Measurements from ENCODE around the gene PTPRJ.
"Not testable (repeated sequence)": the region's sequence is repeated elsewhere in the genome, so short reads cannot be mapped to it uniquely, and the experiment has no call there.

Gene PTPRJ

GRCh38 chr11:48023608-48024007 lies 43.2 kb downstream of the PTPRJ start:
- not testable (repeated sequence) for ATAC-seq (ENCODE audit: low read depth); H3K27me3 Mint-ChIP-seq; H3K4me3 Mint-ChIP-seq; H3K9me3 Mint-ChIP-seq; DNase-seq (ENCODE audit: low spot score in 2 of 2); H3K27ac Mint-ChIP-seq; H3K36me3 Mint-ChIP-seq
- peaks cover 45% of the 10 kb centered on the region for H3K4me1 Mint-ChIP-seq

DNA sequence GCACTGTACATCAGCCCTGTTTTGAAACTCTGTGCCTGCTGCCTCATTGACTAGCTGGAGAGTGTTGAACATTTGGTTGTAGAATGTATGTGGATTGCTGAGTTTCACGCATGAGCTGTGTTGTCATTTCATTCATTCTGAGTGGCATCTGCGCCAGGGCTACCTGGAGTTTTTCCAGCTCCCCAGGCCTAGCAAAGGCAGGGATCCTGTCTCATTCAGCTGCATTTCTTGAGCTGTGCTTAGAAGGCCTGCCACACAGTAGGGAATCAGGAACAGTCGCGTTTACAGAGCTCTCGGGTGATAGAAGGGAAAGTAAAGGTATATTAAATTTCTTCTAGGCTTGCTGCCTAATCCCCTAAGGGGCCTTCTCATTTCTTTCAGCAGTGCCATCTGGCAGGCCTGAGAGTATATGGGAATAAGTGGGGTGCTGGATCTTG lies 44.3 kb downstream of the PTPRJ start:
- Mint-ChIP-seq H3K36me3 (peaks cover 7% of the 10 kb centered on the region), H3K27ac (peak overlapping the region; percentile 64), H3K27me3 (no peaks in the 10 kb centered on the region), H3K9me3 (no peaks in the 10 kb centered on the region), H3K4me1 (peaks cover 43% of the 10 kb centered on the region), H3K4me3 (no peak overlapping the region)
- ATAC-seq (ENCODE audit: low read depth) (no peak), DNase-seq (ENCODE audit: low spot score in 2 of 2) (no peak)

DNA sequence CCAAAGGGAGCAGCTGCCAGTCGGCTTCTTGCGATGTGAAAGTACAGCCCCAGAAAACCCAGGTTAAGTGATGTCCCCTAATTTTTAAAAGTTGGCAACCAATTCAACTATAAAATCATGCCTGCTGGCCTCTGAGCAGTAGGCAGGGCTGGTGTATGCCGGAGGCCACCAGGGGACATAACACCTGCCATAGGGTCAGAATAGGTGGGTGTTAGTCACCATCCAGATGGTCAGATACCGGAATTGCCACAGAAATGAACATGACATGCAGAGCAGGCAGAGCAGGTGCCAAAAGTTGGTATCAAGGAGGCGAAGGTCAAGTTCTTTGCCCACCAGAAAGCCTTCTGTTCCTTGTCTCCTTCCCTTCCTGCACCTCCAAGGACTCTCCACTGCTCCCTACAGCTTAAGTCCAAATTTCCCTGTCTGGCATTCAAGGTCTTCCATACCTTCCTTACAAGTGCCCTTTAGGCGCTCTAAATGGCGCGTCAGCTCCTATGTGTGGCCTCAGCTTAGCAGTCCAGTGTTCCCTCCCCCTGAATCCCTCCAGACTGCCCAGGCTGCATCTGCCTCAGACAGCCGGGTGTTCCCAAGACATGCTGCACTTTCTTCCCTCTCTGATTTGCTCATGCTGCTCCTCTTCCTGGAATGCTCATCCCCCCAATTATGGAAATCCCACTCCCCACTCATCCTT lies 45.1 kb downstream of the PTPRJ start:
- H3K4me3 Mint-ChIP-seq = no peak overlapping the region
- no peak for ATAC-seq (ENCODE audit: low read depth)
- H3K9me3 Mint-ChIP-seq = no peaks in the 10 kb centered on the region
- DNase-seq (ENCODE audit: low spot score in 2 of 2) = no peak
- H3K4me1 Mint-ChIP-seq = peaks cover 41% of the 10 kb centered on the region
- peaks cover 7% of the 10 kb centered on the region for H3K36me3 Mint-ChIP-seq
- peak overlapping the region; percentile 8 for H3K27ac Mint-ChIP-seq
- no peaks in the 10 kb centered on the region for H3K27me3 Mint-ChIP-seq

DNA sequence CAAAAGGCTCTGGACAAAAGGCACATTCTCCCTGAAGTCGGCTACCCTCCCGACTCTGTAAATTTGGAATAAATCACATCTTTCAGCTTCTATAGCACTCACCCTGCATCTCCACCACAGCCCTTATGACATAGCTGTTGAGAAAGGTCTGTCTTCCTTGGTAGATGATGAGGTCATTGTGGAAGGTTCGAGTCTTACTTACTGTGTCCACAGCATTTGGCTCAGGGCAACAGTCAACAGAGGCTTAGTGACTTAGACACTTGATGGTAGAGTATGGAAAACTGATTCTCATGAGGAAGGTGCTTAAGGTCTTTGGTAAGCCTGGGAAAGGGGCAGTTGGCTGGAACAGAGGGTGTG lies 45.6 kb downstream of the PTPRJ start:
- peaks cover 37% of the 10 kb centered on the region for H3K4me1 Mint-ChIP-seq
- no peak for ATAC-seq (ENCODE audit: low read depth)
- H3K4me3 Mint-ChIP-seq = no peak overlapping the region
- H3K36me3 Mint-ChIP-seq = peaks cover 7% of the 10 kb centered on the region
- H3K27me3 Mint-ChIP-seq = no peaks in the 10 kb centered on the region
- H3K9me3 Mint-ChIP-seq = no peaks in the 10 kb centered on the region
- DNase-seq (ENCODE audit: low spot score in 2 of 2) = no peak
- peak overlapping the region; percentile 8 for H3K27ac Mint-ChIP-seq

DNA sequence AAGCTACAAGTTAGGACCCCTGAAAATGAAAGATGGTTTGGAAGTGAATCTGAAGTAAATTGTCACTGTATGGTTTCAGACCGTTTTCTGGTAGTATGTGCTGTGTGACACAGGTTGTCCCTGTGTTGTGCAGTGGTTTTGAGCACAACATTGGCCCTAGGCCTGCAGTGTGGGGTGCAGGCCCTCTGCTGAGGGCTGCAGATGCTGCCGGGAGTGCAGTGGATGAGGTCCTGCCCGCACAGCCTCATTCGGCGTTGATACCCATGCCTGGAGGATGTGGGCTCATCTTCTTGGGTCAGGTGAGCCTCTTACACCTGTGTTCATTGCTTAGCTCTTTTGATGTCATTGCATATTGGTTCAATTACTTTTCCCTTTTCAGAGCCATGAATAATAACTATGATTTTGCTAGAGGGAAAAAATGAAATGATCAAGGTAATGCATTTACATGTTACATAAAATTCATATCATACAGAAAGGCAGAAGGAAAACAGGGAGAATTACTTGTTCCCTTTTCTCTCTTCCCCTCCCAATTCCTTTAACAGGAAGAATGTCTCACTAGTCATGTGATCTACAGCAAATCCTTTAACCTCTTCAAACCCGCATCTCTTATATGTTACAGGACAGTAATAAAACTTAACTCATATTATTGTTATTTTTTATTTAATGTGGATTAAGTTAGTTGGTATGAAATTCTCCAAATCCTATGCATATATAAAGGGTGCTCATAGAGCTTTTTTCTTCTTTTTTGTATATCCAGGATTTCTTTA lies 48.7 kb downstream of the PTPRJ start:
- Mint-ChIP-seq H3K27ac (peak overlapping the region; percentile 9), H3K27me3 (no peaks in the 10 kb centered on the region), H3K4me3 (no peak overlapping the region), H3K4me1 (peaks cover 56% of the 10 kb centered on the region), H3K36me3 (peaks cover 12% of the 10 kb centered on the region), H3K9me3 (no peaks in the 10 kb centered on the region)
- ATAC-seq (ENCODE audit: low read depth) (no peak), DNase-seq (ENCODE audit: low spot score in 2 of 2) (no peak)

GRCh38 chr11:48029681-48030290 lies 49.4 kb downstream of the PTPRJ start:
- Mint-ChIP-seq H3K36me3 (peaks cover 9% of the 10 kb centered on the region), H3K27me3 (no peaks in the 10 kb centered on the region), H3K27ac (peak overlapping the region; percentile 83), H3K4me3 (no peak overlapping the region), H3K4me1 (peaks cover 51% of the 10 kb centered on the region), H3K9me3 (no peaks in the 10 kb centered on the region)
- ATAC-seq (ENCODE audit: low read depth) (no peak), DNase-seq (ENCODE audit: low spot score in 2 of 2) (no peak)

DNA sequence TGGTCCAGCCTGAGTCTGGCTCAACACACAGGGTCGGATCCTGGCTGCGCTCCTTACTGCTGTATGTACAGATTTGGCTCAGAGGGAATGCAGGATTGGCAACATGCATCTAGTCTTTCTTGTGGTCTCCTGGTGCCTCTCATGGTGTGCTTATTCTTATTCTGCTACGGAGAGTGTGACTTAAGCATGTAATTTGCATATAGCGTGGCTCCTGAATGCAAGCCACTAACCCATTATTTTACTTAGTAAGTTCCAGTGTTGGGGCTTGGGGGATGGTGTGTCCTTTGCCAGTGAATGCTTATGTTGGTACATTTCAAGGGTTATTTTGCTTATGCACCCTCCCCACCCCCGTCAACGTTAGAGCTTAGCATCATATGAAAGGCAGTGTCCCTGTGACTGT lies 51.2 kb downstream of the PTPRJ start:
- Mint-ChIP-seq H3K4me3 (peak overlapping the region; percentile 55), H3K9me3 (no peaks in the 10 kb centered on the region), H3K27me3 (no peaks in the 10 kb centered on the region), H3K27ac (peak overlapping the region; percentile 8), H3K4me1 (peaks cover 53% of the 10 kb centered on the region), H3K36me3 (peaks cover 10% of the 10 kb centered on the region)
- DNase-seq (ENCODE audit: low spot score in 2 of 2) (no peak), ATAC-seq (ENCODE audit: low read depth) (peak; percentile 72)

- Mint-ChIP-seq H3K9me3 (no peaks in the 10 kb centered on the region), H3K27ac (peak overlapping the region; percentile 65), H3K4me1 (peaks cover 56% of the 10 kb centered on the region), H3K4me3 (peak overlapping the region; percentile 37), H3K27me3 (no peaks in the 10 kb centered on the region), H3K36me3 (peaks cover 10% of the 10 kb centered on the region)
- DNase-seq (ENCODE audit: low spot score in 2 of 2) (no peak), ATAC-seq (ENCODE audit: low read depth) (no peak)
Measured at GRCh38 chr11:48032721-48033120, 52.4 kb downstream of the PTPRJ start.

- peaks cover 55% of the 10 kb centered on the region for H3K4me1 Mint-ChIP-seq
- H3K9me3 Mint-ChIP-seq = no peaks in the 10 kb centered on the region
- no peaks in the 10 kb centered on the region for H3K27me3 Mint-ChIP-seq
- DNase-seq (ENCODE audit: low spot score in 2 of 2) (no peak), ATAC-seq (ENCODE audit: low read depth) (no peak)
- peaks cover 14% of the 10 kb centered on the region for H3K36me3 Mint-ChIP-seq
- H3K4me3 Mint-ChIP-seq = no peak overlapping the region
- peak overlapping the region; percentile 65 for H3K27ac Mint-ChIP-seq
Measured at GRCh38 chr11:48033918-48034341, 53.6 kb downstream of the PTPRJ start.

DNA sequence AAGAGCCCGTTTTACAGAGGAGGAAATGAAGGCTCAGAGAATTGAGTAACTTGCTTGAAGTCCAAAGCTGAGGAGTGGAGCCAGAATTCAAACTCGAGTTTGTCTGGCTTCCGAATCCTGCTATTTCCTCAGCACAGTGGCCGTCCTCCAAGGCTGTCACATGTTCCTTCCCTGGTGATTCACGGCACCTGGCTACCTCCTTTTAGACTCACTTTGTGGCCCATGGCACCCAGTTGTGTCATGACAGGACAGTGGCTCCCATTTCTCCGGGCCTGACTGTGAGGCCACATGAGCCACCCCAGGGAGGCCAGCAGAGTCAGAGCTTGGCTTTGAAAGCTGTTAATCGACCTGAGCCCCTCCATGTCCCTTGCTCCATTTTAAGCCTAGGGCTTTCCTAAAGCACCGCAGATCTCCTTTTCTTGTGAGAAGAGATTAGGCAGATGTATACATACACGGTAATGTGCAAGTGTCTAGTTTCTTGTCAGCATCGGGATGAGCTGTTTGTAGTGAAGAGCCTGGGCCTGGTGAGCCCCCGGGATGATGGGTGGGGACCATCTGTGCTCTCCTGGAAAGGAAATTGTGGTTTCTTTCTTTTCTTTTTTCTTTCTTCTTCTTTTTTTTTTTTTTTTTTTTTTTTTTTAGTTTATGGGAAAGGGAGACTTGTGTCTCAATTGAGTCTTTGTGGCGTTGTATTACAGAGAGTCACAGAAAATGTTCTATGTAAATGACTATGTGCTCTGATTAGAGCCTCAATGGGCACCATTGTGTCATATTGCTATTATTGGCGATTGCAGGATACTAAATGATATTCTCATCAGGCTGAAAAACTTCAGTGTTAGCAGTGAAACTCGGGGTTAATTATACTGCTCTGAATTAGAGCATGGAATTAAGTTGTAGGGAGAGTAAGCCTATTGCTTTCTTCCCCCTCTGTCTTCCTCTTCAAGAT lies 54.8 kb downstream of the PTPRJ start:
- Mint-ChIP-seq H3K27me3 (no peaks in the 10 kb centered on the region), H3K36me3 (peaks cover 14% of the 10 kb centered on the region), H3K9me3 (no peaks in the 10 kb centered on the region), H3K27ac (no peak overlapping the region), H3K4me1 (peaks cover 51% of the 10 kb centered on the region), H3K4me3 (no peak overlapping the region)
- no peak for ATAC-seq (ENCODE audit: low read depth)
- DNase-seq (ENCODE audit: low spot score in 2 of 2) = no peak

DNA sequence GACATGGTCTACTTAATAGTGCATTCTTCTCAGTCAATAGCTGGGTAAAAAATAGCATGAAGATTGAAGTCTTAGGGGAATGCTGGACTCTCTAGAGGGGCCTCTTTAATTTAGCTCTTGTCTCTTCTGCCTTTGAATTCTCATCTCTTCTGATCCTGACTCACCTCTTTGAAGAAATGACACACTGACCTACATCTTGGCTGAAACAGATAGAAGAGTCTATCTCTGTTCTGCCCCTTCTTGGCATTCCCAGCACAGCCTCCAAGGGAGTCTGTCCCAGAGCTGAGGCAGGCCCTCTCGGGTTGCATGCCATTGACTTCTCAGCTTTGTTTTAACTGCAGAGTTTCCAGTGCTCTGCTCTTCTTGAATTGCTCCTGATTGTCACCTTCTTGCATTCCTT lies 55.7 kb downstream of the PTPRJ start:
- Mint-ChIP-seq H3K27me3 (peaks cover 2% of the 10 kb centered on the region), H3K27ac (no peak overlapping the region), H3K9me3 (no peaks in the 10 kb centered on the region), H3K36me3 (peaks cover 19% of the 10 kb centered on the region), H3K4me3 (no peak overlapping the region), H3K4me1 (peaks cover 52% of the 10 kb centered on the region)
- DNase-seq (ENCODE audit: low spot score in 2 of 2) (no peak), ATAC-seq (ENCODE audit: low read depth) (no peak)

- peaks cover 50% of the 10 kb centered on the region for H3K4me1 Mint-ChIP-seq
- H3K9me3 Mint-ChIP-seq = no peaks in the 10 kb centered on the region
- H3K27me3 Mint-ChIP-seq = peaks cover 3% of the 10 kb centered on the region
- DNase-seq (ENCODE audit: low spot score in 2 of 2) (no peak), ATAC-seq (ENCODE audit: low read depth) (no peak)
- peaks cover 21% of the 10 kb centered on the region for H3K36me3 Mint-ChIP-seq
- H3K4me3 Mint-ChIP-seq = no peak overlapping the region
- H3K27ac Mint-ChIP-seq = no peak overlapping the region
Measured at GRCh38 chr11:48036466-48036865, 56.1 kb downstream of the PTPRJ start.

- ATAC-seq (ENCODE audit: low read depth) (no peak), DNase-seq (ENCODE audit: low spot score in 2 of 2) (no peak)
- Mint-ChIP-seq H3K27me3 (peaks cover 3% of the 10 kb centered on the region), H3K4me3 (no peak overlapping the region), H3K27ac (no peak overlapping the region), H3K4me1 (peaks cover 42% of the 10 kb centered on the region), H3K36me3 (peaks cover 21% of the 10 kb centered on the region), H3K9me3 (no peaks in the 10 kb centered on the region)
Measured at GRCh38 chr11:48037709-48038468, 57.5 kb downstream of the PTPRJ start.
